Liver (tissue), 3 donors: Measurements from ENCODE around the gene DAB1.

Experiments
- GABPA ChIP-seq, 2 donors: IDR thresholded peaks in 1 of 2; conservative IDR thresholded peaks in 1 of 2; 2 replicates each; pipeline ENCODE4 v1.6.1; 2016; ENCODE audit warnings: antibody characterized with exemption in 2 of 2, mild to moderate bottlenecking in 1 of 2, moderate library complexity in 1 of 2
- RAD21 ChIP-seq, 2 donors: IDR thresholded peaks; 2 replicates each; pipeline ENCODE4 v1.6.1; 2016; ENCODE audit warnings: antibody characterized with exemption in 2 of 2, mild to moderate bottlenecking in 2 of 2
- REST ChIP-seq: IDR thresholded peaks from 2 replicates; pipeline ENCODE4 v1.6.1; 2016; ENCODE audit warnings: antibody characterized with exemption, mild to moderate bottlenecking
- RXRA ChIP-seq, 2 donors: IDR thresholded peaks; 2 replicates each; pipeline ENCODE4 v1.6.1; 2017 to 2018; ENCODE audit warnings: antibody characterized with exemption in 2 of 2, mild to moderate bottlenecking in 1 of 2
- TAF1 ChIP-seq: conservative IDR thresholded peaks from 2 replicates; pipeline ENCODE4 v1.6.1; 2016; ENCODE audit warnings: antibody characterized with exemption, mild to moderate bottlenecking
- TF ChIP-seq, protein P1 (sequence below): fragments of 150-350 bp; IDR thresholded peaks from 2 replicates; pipeline ENCODE4 v1.5.1; 2017; ENCODE audit warnings: improper control_type of control experiment, low read depth, low read length; ENCODE audit not compliant: missing input control
- donor health status: healthy.
- donor health status: healthy.

- TF ChIP-seq, protein P1, sequence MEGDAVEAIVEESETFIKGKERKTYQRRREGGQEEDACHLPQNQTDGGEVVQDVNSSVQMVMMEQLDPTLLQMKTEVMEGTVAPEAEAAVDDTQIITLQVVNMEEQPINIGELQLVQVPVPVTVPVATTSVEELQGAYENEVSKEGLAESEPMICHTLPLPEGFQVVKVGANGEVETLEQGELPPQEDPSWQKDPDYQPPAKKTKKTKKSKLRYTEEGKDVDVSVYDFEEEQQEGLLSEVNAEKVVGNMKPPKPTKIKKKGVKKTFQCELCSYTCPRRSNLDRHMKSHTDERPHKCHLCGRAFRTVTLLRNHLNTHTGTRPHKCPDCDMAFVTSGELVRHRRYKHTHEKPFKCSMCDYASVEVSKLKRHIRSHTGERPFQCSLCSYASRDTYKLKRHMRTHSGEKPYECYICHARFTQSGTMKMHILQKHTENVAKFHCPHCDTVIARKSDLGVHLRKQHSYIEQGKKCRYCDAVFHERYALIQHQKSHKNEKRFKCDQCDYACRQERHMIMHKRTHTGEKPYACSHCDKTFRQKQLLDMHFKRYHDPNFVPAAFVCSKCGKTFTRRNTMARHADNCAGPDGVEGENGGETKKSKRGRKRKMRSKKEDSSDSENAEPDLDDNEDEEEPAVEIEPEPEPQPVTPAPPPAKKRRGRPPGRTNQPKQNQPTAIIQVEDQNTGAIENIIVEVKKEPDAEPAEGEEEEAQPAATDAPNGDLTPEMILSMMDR = no peak
- TF ChIP-seq TAF1 (no peak), RXRA (IDR thresholded peaks at IDR 0.05) (no peak), REST (no peak), RAD21 (IDR thresholded peaks at IDR 0.05) (no peak), GABPA (IDR thresholded peaks at IDR 0.05 in 1 of 2, conservative IDR thresholded peaks at IDR 0.05 in 1 of 2) (no peak)
Measured at GRCh38 chr1:57048856-57049255, 375.0 kb downstream of the DAB1 start.
